ENCODE results near the gene RANBP10.

DNA sequence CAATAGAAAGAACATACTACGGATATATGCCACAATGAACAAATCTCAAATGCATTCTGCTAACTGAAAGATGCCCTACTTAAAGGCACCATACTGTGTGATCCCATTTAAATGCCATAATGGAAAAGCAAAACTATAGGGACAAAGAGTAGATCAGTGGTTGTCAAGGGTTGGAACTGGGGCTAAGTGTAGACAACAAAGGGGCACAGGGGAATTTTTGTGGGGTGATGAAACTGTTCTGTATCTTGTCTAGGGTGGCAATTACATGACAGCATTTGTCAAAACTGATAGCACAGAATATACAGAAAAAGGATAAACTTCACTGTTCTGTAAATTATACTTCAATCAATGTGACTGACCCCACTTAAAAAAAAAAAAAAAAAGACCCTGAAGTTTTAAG is 104.9 kb downstream of the RANBP10 start:
- no peak for TF ChIP-seq ZNF70 (CRISPR knock-in tag; IDR thresholded peaks at IDR 0.05)
- TF ChIP-seq, protein P1, sequence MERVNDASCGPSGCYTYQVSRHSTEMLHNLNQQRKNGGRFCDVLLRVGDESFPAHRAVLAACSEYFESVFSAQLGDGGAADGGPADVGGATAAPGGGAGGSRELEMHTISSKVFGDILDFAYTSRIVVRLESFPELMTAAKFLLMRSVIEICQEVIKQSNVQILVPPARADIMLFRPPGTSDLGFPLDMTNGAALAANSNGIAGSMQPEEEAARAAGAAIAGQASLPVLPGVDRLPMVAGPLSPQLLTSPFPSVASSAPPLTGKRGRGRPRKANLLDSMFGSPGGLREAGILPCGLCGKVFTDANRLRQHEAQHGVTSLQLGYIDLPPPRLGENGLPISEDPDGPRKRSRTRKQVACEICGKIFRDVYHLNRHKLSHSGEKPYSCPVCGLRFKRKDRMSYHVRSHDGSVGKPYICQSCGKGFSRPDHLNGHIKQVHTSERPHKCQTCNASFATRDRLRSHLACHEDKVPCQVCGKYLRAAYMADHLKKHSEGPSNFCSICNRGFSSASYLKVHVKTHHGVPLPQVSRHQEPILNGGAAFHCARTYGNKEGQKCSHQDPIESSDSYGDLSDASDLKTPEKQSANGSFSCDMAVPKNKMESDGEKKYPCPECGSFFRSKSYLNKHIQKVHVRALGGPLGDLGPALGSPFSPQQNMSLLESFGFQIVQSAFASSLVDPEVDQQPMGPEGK (CRISPR knock-in tag; IDR thresholded peaks at IDR 0.05; ENCODE audit: borderline replicate concordance): no peak

All from SK-N-SH treated with all-trans-retinoic acid at 6 μM for 48 hours (cell line).